HG02981 (cell line): ENCODE data around the gene RGL2.
A peak's percentile ranks its signal among the peaks of the same experiment; 100 is the strongest.
"Not testable (repeated sequence)": the region's sequence is repeated elsewhere in the genome, so short reads cannot be mapped to it uniquely, and the experiment has no call there.

Experiments used
- ATAC-seq: cut with Tn5 transposase; IDR thresholded peaks from one replicate; pipeline ENCODE4 v1.9.1; 2021; ENCODE audit warnings: mild to moderate bottlenecking, moderate library complexity; ENCODE audit not compliant: unreplicated experiment

The RGL2 gene

GRCh38 chr6:33298773-33299236, at the start of gene RGL2:
Gene RGL2 (minus strand): TSS chr6:33298942. CDS start chr6:33298610, 332 bp downstream.
- ATAC-seq: peak; percentile 25

DNA sequence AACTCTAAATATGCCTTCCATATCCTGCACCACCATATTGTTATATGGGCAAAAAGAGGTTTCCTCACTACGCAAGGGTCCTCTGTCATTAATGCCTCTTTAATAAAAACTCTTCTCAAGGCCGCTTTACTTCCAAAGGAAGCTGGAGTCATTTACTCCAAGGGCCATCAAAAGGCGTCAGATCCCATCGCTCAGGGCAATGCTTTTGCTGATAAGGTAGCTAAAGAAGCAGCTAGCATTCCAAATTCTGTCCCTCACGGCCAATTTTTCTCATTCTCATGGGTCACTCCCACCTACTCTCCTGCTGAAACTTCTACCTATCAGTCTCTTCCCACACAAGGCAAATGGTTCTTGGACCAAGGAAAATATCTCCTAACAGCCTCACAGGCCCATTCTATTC, 49.1 kb upstream of the RGL2 start:
- no peak for ATAC-seq

DNA sequence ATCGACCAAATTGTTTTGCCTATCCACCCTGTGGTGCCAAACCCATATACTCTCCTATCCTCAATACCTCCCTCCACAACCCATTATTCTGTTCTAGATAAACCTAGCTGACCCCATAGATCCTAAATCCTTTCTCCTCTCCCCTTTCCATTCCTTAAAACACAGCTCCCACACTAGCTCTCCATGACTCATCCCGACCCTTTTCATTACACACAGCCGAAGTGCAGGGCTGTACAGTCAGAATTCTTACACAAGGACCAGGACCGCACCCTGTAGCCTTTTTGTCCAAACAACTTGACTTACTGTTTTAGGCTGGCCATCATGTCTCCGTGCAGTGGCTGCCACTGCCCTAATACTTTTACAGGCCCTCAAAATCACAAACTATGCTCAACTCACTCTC, 48.2 kb upstream of the RGL2 start:
- ATAC-seq: not testable (repeated sequence)

DNA sequence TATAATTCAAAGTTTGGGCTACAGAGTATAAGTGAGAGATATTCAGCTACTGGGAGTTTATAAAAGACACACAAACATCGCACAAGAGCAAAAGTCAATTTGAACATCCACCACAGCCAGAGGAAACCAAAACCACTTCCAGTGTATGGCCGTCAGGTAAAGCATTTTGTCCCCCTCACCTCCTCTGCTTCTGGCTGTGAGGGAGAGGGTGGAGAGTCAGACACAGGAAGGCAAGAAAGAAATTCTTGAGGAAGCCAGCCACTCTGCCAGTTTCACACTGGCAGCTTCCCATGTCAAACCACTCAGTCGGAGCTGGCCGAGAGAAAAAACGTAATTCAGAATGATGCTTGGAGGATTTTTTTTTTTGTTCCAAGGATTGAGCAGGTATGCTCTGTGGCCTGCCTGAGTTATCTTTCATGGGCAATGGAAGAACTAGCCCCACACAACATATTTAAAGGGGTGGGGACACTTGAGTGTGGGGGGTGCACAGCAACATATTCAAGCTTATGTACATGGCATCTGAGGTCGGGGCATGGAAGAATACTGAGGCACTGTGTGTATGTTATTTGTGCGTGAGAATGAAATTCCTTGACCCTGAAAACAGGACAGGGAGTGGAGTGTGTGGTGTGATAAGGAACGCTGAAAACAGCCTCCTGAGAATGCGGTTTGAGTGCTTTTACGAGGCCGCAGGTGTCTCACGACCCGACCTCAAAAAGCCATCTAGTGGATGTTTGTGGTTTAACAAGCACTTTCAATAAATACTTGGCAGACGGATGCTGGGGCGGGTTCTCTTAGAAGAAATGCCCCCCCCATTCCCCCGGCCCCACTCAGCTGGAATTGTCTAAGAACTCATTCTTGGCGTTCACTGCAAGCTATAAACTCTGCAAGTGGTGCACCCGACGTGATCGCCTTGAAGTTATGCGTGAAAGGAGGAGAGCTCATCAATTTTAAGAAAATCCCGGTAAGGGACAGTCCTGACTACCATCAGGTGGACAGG, 46.3 kb upstream of the RGL2 start:
- ATAC-seq: no peak

- peak; percentile 53 for ATAC-seq
Measured at GRCh38 chr6:33343953-33344611, 45.3 kb upstream of the RGL2 start.

- ATAC-seq: not testable (repeated sequence)
Measured at GRCh38 chr6:33343606-33343952, 44.8 kb upstream of the RGL2 start.

DNA sequence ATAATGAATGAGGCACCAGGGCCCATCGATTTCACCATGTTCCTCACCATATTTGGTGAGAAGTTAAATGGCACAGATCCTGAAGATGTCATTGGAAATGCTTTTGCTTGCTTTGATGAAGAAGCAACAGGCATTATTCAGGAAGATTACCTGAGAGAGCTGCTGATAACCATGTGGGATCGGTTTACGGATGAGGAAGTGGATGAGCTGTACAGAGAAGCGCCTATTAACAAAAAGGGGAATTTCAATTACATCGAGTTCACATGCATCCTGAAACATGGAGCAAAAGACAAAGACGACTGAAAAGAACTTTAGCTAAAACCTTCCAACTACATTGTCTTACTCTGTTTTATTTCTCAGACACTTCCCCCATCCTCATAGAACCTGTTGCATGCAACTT, 40.5 kb upstream of the RGL2 start:
- no peak for ATAC-seq

DNA sequence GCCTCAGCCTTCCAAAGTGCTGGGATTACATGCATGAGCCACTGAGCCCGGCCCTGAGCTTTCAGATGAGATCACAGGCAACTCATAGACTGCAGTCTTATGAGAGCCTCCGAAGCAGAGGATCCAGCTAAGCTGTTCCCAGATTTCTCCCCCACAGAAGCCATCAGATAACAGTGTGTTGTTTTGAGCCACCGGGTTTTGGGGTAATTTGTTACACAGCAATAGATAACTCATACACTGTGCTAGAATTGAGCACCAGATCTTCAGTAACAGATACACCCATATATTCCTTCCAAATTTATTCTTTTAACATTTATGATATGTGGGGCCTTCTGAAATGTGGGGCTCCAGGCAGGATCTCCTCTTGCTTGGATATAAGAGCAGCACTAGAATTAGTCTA, 37.8 kb upstream of the RGL2 start:
- ATAC-seq: no peak

DNA sequence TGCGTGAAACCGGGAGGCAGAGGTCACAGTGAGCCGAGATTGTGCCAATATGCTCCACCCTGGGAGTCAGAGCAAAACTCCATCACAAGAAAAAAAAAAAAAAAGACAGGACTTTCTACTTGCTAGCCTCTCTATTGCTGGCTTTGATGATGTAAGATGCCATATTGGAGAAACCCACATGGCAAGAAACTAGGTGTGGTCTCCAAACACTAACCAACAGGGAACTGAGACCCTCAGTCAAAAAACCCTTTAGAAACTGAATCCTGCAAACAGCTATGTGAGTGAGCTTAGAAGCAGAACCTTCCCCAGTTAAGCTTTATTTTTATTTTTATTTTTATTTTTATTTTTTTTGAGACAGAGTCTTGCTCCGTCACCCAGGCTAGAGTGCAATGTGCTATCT, 37.2 kb upstream of the RGL2 start:
- no peak for ATAC-seq

GRCh38 chr6:33333666-33334065, 34.9 kb upstream of the RGL2 start:
- ATAC-seq: no peak

GRCh38 chr6:33330736-33331135, 32.0 kb upstream of the RGL2 start:
- ATAC-seq: no peak

GRCh38 chr6:33329058-33329457, 30.3 kb upstream of the RGL2 start:
- ATAC-seq: no peak

DNA sequence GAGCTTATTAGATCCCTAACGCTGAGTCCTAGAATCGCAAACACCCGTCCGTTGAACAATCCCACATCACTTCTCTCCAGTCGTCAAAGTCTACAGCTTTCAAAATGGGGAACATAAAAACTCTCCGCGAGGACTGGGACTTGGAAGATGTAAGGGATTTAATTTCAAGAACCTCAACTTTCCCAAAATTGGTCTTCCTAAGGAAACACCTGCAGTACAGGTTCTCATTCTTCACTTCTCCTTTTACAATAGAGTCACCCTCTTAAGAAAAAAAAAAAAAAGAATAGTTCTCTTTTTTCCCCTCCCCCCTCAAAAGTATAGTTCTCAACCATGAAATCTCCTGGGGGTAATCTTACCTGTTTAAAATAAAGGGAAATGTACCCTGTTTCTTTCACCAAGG, 25.4 kb upstream of the RGL2 start:
- ATAC-seq: no peak

GRCh38 chr6:33323623-33323948, 24.8 kb upstream of the RGL2 start:
- ATAC-seq: no peak

GRCh38 chr6:33321227-33321626, 22.5 kb upstream of the RGL2 start:
- no peak for ATAC-seq

DNA sequence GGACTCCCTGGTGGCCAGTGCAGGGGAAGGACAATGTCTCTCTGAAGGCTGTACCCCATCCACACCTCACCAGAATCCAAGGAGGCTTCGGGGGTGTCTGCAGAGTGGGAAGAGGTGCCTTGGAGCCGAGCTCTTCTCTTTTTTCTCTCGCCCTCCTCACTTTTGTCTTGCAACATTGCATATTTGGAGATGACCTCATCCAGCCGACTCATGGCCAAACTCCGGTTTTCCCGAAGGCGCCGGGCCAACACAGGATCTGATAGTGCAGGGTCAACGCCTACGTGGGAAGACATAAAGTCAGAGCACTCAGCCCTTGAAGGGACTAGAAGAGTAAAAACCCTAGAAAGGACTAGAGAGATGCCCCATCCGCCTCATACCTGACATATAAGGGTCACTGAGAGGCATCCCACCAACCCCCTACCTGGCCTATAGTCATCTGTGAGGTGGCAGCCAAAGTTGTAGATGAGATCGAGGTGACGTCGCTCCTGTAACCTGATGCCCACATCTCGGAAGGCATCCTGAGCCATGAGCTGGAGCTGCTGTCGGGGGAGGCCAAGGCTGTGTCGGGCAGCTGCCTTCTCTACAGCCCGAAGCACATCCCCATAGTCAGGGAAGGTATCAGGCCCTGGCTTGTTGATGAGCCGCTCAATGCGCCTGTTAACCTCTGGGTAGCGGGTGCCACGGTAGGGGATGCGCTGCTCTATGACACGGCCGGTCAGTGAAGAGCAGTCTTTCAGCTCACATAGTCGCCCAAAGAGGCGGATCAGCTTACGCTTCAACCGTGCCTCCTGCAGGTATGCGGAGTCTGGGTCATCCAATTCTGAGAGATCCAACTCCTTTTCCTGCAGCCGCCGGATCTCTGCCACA, 21.8 kb upstream of the RGL2 start:
- ATAC-seq: no peak

- ATAC-seq: no peak
Measured at GRCh38 chr6:33319939-33320314, 21.2 kb upstream of the RGL2 start.

DNA sequence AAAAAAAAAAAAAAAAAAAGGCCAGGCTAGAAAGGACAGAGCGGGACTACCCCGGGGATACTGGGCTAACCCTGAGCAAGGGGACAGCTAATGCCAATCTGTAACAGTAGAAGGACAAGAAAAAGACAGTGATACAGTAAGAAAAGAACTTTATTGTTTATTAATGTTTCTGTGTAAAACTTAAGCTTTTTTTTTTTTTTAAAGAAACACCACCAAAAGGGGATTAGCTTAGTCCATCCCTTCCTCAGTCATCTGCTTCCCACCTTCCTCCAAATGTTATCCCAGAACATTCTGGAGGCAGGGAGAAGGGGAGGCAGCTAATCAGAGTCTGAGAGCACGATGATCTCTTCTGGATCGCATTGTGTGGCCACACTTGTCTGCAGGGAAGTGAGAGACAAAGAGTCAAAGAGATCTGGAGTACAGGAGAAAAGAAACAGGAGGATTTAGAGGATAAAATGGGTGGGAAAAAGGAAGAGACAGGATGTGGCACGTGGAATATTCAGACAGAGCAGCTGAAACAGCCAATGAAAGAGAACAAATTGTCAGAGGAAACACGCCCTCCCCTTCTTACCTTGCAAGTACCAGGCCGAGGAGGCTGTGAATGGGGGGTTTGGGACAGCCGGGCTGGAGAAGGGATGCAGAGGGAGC, 19.8 kb upstream of the RGL2 start:
- no peak for ATAC-seq

- peak; percentile 46 for ATAC-seq
Measured at GRCh38 chr6:33317669-33318425, 19.1 kb upstream of the RGL2 start, which contains the start of gene ZBTB22. Gene ZBTB22 (minus strand): TSS chr6:33317744. CDS start chr6:33316916, 828 bp downstream.

- no peak for ATAC-seq
Measured at GRCh38 chr6:33317419-33317668, 18.6 kb upstream of the RGL2 start.
